ENCODE measurements around the gene MTX2. TPM values are rescaled to one million over a fixed set of nuclear protein-coding genes. Genes with fewer than 3 reads are reported as not detected.

MTX2 gene
- total and polyA plus RNA-seq, 9 of the 15 experiments (the other 6 are each of a cell fraction or from before 2014, with no cell fraction given) = 38.1 to 170 (median 88.0) TPM

- TF ChIP-seq, protein P1, sequence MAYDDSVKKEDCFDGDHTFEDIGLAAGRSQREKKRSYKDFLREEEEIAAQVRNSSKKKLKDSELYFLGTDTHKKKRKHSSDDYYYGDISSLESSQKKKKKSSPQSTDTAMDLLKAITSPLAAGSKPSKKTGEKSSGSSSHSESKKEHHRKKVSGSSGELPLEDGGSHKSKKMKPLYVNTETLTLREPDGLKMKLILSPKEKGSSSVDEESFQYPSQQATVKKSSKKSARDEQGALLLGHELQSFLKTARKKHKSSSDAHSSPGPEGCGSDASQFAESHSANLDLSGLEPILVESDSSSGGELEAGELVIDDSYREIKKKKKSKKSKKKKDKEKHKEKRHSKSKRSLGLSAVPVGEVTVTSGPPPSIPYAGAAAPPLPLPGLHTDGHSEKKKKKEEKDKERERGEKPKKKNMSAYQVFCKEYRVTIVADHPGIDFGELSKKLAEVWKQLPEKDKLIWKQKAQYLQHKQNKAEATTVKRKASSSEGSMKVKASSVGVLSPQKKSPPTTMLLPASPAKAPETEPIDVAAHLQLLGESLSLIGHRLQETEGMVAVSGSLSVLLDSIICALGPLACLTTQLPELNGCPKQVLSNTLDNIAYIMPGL (CRISPR knock-in tag; IDR thresholded peaks at IDR 0.05) = peak; percentile 83; the same call in 1 of the 2 replicates
- TF ChIP-seq, protein P2, sequence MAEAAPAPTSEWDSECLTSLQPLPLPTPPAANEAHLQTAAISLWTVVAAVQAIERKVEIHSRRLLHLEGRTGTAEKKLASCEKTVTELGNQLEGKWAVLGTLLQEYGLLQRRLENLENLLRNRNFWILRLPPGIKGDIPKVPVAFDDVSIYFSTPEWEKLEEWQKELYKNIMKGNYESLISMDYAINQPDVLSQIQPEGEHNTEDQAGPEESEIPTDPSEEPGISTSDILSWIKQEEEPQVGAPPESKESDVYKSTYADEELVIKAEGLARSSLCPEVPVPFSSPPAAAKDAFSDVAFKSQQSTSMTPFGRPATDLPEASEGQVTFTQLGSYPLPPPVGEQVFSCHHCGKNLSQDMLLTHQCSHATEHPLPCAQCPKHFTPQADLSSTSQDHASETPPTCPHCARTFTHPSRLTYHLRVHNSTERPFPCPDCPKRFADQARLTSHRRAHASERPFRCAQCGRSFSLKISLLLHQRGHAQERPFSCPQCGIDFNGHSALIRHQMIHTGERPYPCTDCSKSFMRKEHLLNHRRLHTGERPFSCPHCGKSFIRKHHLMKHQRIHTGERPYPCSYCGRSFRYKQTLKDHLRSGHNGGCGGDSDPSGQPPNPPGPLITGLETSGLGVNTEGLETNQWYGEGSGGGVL (CRISPR knock-in tag; IDR thresholded peaks at IDR 0.05) = no peak
- TF ChIP-seq BACH1 (tag; IDR thresholded peaks at IDR 0.05) = no peak
- TF ChIP-seq MLX (CRISPR knock-in tag; conservative IDR thresholded peaks at IDR 0.05) = no peak
- TF ChIP-seq PYGO2 (tag; IDR thresholded peaks at IDR 0.05) = no peak
- TF ChIP-seq, protein P3, sequence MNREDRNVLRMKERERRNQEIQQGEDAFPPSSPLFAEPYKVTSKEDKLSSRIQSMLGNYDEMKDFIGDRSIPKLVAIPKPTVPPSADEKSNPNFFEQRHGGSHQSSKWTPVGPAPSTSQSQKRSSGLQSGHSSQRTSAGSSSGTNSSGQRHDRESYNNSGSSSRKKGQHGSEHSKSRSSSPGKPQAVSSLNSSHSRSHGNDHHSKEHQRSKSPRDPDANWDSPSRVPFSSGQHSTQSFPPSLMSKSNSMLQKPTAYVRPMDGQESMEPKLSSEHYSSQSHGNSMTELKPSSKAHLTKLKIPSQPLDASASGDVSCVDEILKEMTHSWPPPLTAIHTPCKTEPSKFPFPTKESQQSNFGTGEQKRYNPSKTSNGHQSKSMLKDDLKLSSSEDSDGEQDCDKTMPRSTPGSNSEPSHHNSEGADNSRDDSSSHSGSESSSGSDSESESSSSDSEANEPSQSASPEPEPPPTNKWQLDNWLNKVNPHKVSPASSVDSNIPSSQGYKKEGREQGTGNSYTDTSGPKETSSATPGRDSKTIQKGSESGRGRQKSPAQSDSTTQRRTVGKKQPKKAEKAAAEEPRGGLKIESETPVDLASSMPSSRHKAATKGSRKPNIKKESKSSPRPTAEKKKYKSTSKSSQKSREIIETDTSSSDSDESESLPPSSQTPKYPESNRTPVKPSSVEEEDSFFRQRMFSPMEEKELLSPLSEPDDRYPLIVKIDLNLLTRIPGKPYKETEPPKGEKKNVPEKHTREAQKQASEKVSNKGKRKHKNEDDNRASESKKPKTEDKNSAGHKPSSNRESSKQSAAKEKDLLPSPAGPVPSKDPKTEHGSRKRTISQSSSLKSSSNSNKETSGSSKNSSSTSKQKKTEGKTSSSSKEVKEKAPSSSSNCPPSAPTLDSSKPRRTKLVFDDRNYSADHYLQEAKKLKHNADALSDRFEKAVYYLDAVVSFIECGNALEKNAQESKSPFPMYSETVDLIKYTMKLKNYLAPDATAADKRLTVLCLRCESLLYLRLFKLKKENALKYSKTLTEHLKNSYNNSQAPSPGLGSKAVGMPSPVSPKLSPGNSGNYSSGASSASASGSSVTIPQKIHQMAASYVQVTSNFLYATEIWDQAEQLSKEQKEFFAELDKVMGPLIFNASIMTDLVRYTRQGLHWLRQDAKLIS (CRISPR knock-in tag; IDR thresholded peaks at IDR 0.05) = no peak
- TF ChIP-seq ZNF133 (CRISPR knock-in tag; IDR thresholded peaks at IDR 0.05) = no peak
- TF ChIP-seq, protein P4, sequence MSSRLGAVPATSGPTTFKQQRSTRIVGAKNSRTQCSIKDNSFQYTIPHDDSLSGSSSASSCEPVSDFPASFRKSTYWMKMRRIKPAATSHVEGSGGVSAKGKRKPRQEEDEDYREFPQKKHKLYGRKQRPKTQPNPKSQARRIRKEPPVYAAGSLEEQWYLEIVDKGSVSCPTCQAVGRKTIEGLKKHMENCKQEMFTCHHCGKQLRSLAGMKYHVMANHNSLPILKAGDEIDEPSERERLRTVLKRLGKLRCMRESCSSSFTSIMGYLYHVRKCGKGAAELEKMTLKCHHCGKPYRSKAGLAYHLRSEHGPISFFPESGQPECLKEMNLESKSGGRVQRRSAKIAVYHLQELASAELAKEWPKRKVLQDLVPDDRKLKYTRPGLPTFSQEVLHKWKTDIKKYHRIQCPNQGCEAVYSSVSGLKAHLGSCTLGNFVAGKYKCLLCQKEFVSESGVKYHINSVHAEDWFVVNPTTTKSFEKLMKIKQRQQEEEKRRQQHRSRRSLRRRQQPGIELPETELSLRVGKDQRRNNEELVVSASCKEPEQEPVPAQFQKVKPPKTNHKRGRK (tag; IDR thresholded peaks at IDR 0.05) = no peak
- TF ChIP-seq, protein P5, sequence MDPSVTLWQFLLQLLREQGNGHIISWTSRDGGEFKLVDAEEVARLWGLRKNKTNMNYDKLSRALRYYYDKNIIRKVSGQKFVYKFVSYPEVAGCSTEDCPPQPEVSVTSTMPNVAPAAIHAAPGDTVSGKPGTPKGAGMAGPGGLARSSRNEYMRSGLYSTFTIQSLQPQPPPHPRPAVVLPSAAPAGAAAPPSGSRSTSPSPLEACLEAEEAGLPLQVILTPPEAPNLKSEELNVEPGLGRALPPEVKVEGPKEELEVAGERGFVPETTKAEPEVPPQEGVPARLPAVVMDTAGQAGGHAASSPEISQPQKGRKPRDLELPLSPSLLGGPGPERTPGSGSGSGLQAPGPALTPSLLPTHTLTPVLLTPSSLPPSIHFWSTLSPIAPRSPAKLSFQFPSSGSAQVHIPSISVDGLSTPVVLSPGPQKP (CRISPR knock-in tag; IDR thresholded peaks at IDR 0.05) = no peak
- TF ChIP-seq PATZ1 (CRISPR knock-in tag; IDR thresholded peaks at IDR 0.05; ENCODE audit: borderline replicate concordance) = no peak
- no peak for TF ChIP-seq SMARCB1 (IDR thresholded peaks at IDR 0.05; ENCODE audit: insufficient read length, low read depth)
- no peak for TF ChIP-seq SREBF2 (CRISPR knock-in tag; IDR thresholded peaks at IDR 0.05)
These were observed at the start of gene MTX2 (continued) for GRCh38 chr2:176269319-176270099.

All from K562 (cell line).